Lower leg skin (tissue), 3 donors: ENCODE results near the gene ICA1.

Source experiments
- POLR2A ChIP-seq, 2 donors: fragments of 450-650 bp; IDR thresholded peaks; one replicate each; pipeline ENCODE4 v1.6.1; 2016 to 2017; ENCODE audit warnings: antibody characterized with exemption in 2 of 2, mild to moderate bottlenecking in 1 of 2, moderate library complexity in 1 of 2
- TF ChIP-seq, protein P1 (sequence below), 3 donors: fragments of 450-650 bp; IDR thresholded peaks; one replicate each; pipeline ENCODE4 v1.5.1; 2016; ENCODE audit warnings: antibody characterized with exemption in 3 of 3, mild to moderate bottlenecking in 3 of 3, moderate library complexity in 2 of 3

DNA sequence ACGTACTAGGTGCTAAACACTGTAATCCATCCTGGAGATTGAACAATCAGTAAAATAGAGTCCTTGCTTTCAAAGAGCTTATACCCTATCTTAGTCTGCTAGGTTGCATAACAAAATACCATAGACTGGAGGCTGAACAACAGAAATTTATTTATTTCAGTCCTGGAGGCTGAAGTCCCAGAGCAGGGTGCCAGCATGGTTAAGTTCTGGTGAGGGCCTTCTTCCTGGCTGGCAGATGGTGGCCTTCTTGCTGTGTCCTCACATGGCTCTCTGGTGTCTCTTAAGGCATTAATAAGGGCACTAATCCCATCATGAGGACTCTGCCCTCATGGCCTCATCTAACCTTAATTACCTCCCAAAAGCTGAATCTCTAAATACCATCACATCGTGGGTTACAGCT is 43.1 kb upstream of the ICA1 start:
- TF ChIP-seq, protein P1, sequence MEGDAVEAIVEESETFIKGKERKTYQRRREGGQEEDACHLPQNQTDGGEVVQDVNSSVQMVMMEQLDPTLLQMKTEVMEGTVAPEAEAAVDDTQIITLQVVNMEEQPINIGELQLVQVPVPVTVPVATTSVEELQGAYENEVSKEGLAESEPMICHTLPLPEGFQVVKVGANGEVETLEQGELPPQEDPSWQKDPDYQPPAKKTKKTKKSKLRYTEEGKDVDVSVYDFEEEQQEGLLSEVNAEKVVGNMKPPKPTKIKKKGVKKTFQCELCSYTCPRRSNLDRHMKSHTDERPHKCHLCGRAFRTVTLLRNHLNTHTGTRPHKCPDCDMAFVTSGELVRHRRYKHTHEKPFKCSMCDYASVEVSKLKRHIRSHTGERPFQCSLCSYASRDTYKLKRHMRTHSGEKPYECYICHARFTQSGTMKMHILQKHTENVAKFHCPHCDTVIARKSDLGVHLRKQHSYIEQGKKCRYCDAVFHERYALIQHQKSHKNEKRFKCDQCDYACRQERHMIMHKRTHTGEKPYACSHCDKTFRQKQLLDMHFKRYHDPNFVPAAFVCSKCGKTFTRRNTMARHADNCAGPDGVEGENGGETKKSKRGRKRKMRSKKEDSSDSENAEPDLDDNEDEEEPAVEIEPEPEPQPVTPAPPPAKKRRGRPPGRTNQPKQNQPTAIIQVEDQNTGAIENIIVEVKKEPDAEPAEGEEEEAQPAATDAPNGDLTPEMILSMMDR (IDR thresholded peaks at IDR 0.05) = no peak
- no peak for TF ChIP-seq POLR2A (IDR thresholded peaks at IDR 0.05)
